Sigmoid colon (tissue), 7 donors: Measurements from ENCODE around the gene SDE2. TPM values are rescaled to one million over a fixed set of nuclear protein-coding genes. Genes with fewer than 3 reads are reported as not detected.

Experiments
- DNase-seq: peaks from one replicate; pipeline ENCODE4 v3.0.0-alpha.2; 2019
- H3K27ac ChIP-seq, 4 donors: fragments of 200-600 bp; sonication (generic); one replicate each; pipeline ENCODE4 v1.5.1; 2016 to 2019; ENCODE audit warnings: mild to moderate bottlenecking in 1 of 4
- H3K27me3 ChIP-seq, 3 donors: fragments of 200-600 bp; sonication (generic); one replicate each; pipeline ENCODE4 v1.5.1; 2019; ENCODE audit warnings: mild to moderate bottlenecking in 1 of 3
- H3K36me3 ChIP-seq, 4 donors: fragments of 200-600 bp; sonication (generic); one replicate each; pipeline ENCODE4 v1.5.1; 2016 to 2019
- H3K4me1 ChIP-seq, 4 donors: fragments of 200-600 bp; sonication (generic); one replicate each; pipeline ENCODE4 v1.5.1; 2017 to 2019
- H3K4me3 ChIP-seq, 4 donors: fragments of 200-600 bp; sonication (generic); one replicate each; pipeline ENCODE4 v1.5.1; 2017 to 2019; ENCODE audit warnings: mild to moderate bottlenecking in 2 of 4, moderate library complexity in 1 of 4
- H3K9me3 ChIP-seq, 4 donors: fragments of 200-600 bp in 3 of 4; sonication (generic) in 3 of 4; one replicate each; pipeline versions ENCODE4 v1.5.1 to v1.6.1; 2013 to 2019
- EP300 ChIP-seq, 4 donors: sonication (generic); formaldehyde crosslinking; IDR thresholded peaks; one replicate each; pipeline ENCODE4 v1.6.1; 2017; ENCODE audit warnings: antibody characterized with exemption in 4 of 4
- POLR2A ChIP-seq, 2 donors: fragments of 450-650 bp; IDR thresholded peaks; one replicate each; pipeline ENCODE4 v1.6.1; 2016; ENCODE audit warnings: antibody characterized with exemption in 2 of 2, mild to moderate bottlenecking in 2 of 2, moderate library complexity in 2 of 2
- POLR2AphosphoS5 ChIP-seq, 4 donors: sonication (generic); formaldehyde crosslinking; IDR thresholded peaks; one replicate each; pipeline ENCODE4 v1.6.1; 2017; ENCODE audit warnings: antibody characterized with exemption in 4 of 4
- WGBS, 2 donors: extraction: QIAGEN DNeasy Blood & Tissue Kit; methylation state at CpG; one replicate each; pipeline ENCODE4 v1.1.7; 2013; 5-methylcytosine and 5-hydroxymethylcytosine counted together
- intact Hi-C: fragments of 100-400 bp; cut with DNase I; formaldehyde crosslinking; loops from one replicate; pipeline ENCODE4 v1.15.1; 2023
- polyA plus RNA-seq, 3 donors: library from polyadenylated mRNA; stranded (reverse); fragments of 200-250 nt; gene quantifications; one replicate each; pipeline ENCODE4 v1.2.3, GENCODE V29; 2013
- total RNA-seq, 4 donors: library from RNA; depleted of rRNA; stranded (reverse); fragments of >200 nt; gene quantifications; one replicate each; pipeline ENCODE4 v1.1.0, GENCODE V29; 2016
- TF ChIP-seq, protein P1 (sequence below), 4 experiments: fragments of 450-650 bp in 3 of 4; fragments of 200-600 bp in 1 of 4; IDR thresholded peaks; one replicate each; pipeline ENCODE4 v1.5.1; 2016 to 2019; ENCODE audit warnings: antibody characterized with exemption in 4 of 4, mild to moderate bottlenecking in 3 of 4, moderate library complexity in 2 of 4
- donor health status: healthy with polysubstance abuse.
- donor health status: Bipolar disorder and iron deficiency.
- donor health status: healthy.

SDE2 gene
- total and polyA plus RNA-seq, 7 donors: 9.0 to 21.9 (median 12.7) TPM

GRCh38 chr1:226027538-226028217 lies 28.5 kb upstream of the SDE2 start:
- H3K4me3 ChIP-seq: no peak overlapping the region
- DNase-seq: no peak

DNA sequence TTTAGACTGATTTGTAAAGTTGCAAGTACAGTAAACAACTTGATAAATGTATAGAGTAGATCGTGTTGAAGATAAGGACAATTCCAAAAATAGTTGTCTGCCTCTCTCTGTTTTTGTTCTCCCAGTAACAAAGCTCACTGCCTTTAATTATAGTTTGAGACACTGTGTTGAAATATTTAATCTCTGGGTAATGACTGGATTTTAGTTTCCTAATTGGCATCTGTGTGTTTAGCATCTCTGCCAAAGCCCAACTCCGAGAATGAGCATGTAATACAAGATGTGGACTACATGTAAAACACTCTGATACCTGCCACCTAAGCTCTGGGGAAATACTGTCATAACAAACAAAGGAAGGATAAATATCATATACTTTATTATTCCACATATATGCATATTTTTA lies 27.7 kb upstream of the SDE2 start:
- H3K36me3 ChIP-seq: no peaks in the 10 kb centered on the region
- intact Hi-C loops: no loop called here
- H3K4me3 ChIP-seq: no peak overlapping the region
- DNase-seq: no peak
- TF ChIP-seq POLR2A (IDR thresholded peaks at IDR 0.05) (no peak), EP300 (IDR thresholded peaks at IDR 0.05) (no peak), POLR2AphosphoS5 (IDR thresholded peaks at IDR 0.05) (no peak)
- TF ChIP-seq, protein P1, sequence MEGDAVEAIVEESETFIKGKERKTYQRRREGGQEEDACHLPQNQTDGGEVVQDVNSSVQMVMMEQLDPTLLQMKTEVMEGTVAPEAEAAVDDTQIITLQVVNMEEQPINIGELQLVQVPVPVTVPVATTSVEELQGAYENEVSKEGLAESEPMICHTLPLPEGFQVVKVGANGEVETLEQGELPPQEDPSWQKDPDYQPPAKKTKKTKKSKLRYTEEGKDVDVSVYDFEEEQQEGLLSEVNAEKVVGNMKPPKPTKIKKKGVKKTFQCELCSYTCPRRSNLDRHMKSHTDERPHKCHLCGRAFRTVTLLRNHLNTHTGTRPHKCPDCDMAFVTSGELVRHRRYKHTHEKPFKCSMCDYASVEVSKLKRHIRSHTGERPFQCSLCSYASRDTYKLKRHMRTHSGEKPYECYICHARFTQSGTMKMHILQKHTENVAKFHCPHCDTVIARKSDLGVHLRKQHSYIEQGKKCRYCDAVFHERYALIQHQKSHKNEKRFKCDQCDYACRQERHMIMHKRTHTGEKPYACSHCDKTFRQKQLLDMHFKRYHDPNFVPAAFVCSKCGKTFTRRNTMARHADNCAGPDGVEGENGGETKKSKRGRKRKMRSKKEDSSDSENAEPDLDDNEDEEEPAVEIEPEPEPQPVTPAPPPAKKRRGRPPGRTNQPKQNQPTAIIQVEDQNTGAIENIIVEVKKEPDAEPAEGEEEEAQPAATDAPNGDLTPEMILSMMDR (IDR thresholded peaks at IDR 0.05): no peak
- H3K27ac ChIP-seq: no peak overlapping the region
- H3K4me1 ChIP-seq: no peaks in the 10 kb centered on the region
- 42 to 56% methylated on average over 2 of the region's 2 CpGs for WGBS, 2 donors
- H3K9me3 ChIP-seq: no peaks in the 10 kb centered on the region
- H3K27me3 ChIP-seq: no peaks in the 10 kb centered on the region

More at GRCh38 chr1:226027538-226028217, 28.5 kb upstream of the SDE2 start:
- no peak overlapping the region for H3K27ac ChIP-seq
- TF ChIP-seq POLR2A (IDR thresholded peaks at IDR 0.05) (no peak), POLR2AphosphoS5 (IDR thresholded peaks at IDR 0.05) (no peak), EP300 (IDR thresholded peaks at IDR 0.05) (no peak)
- TF ChIP-seq, protein P1 (IDR thresholded peaks at IDR 0.05): no peak
- 63 to 84% methylated on average over 5 of the region's 5 CpGs for WGBS, 2 donors
- H3K27me3 ChIP-seq: no peaks in the 10 kb centered on the region
- H3K36me3 ChIP-seq: no peaks in the 10 kb centered on the region
- no peaks in the 10 kb centered on the region for H3K9me3 ChIP-seq
- H3K4me1 ChIP-seq: no peaks in the 10 kb centered on the region
- intact Hi-C loops: no loop called here

- no peaks in the 10 kb centered on the region for H3K27me3 ChIP-seq
- no peaks in the 10 kb centered on the region for H3K36me3 ChIP-seq
- no peak for DNase-seq
- no peak overlapping the region for H3K27ac ChIP-seq
- no peaks in the 10 kb centered on the region for H3K4me1 ChIP-seq
- TF ChIP-seq POLR2A (IDR thresholded peaks at IDR 0.05): no peak
- TF ChIP-seq, protein P1 (IDR thresholded peaks at IDR 0.05): no peak
- no peak for TF ChIP-seq POLR2AphosphoS5 (IDR thresholded peaks at IDR 0.05)
- no peak for TF ChIP-seq EP300 (IDR thresholded peaks at IDR 0.05)
- H3K9me3 ChIP-seq: no peaks in the 10 kb centered on the region
- no peak overlapping the region for H3K4me3 ChIP-seq
- 92 to 93% methylated on average over 5 of the region's 5 CpGs for WGBS, 2 donors
- intact Hi-C loops: no loop called here
Observed at GRCh38 chr1:226023735-226024134, 24.6 kb upstream of the SDE2 start.

GRCh38 chr1:226021801-226022200 lies 22.7 kb upstream of the SDE2 start:
- 46 to 53% methylated on average over 2 of the region's 2 CpGs for WGBS, 2 donors
- DNase-seq: no peak

More at GRCh38 chr1:226021801-226022200, 22.7 kb upstream of the SDE2 start:
- Histone ChIP-seq H3K4me3 (no peak overlapping the region), H3K27me3 (no peaks in the 10 kb centered on the region), H3K9me3 (no peaks in the 10 kb centered on the region), H3K4me1 (no peaks in the 10 kb centered on the region), H3K27ac (no peak overlapping the region), H3K36me3 (no peaks in the 10 kb centered on the region)
- intact Hi-C loops: no loop called here
- TF ChIP-seq POLR2AphosphoS5 (IDR thresholded peaks at IDR 0.05) (no peak), EP300 (IDR thresholded peaks at IDR 0.05) (no peak), POLR2A (IDR thresholded peaks at IDR 0.05) (no peak)
- TF ChIP-seq, protein P1 (IDR thresholded peaks at IDR 0.05): no peak
